Prostate gland (tissue), 2 donors: ENCODE results near the gene MBLAC1. TPM values are rescaled to one million over a fixed set of nuclear protein-coding genes. Genes with fewer than 3 reads are reported as not detected.
A peak's percentile ranks its signal among the peaks of the same experiment; 100 is the strongest.

Source experiments
- DNase-seq: peaks from one replicate; pipeline ENCODE4 v3.0.0-alpha.2; 2019; ENCODE audit warnings: low spot score
- H3K27ac ChIP-seq, 2 donors: fragments of 200-600 bp; sonication (generic); 2 replicates each; pipeline ENCODE4 v1.5.1; 2017 to 2019
- H3K27me3 ChIP-seq: fragments of 200-600 bp; sonication (generic); replicated peaks from 2 replicates; pipeline ENCODE4 v1.5.1; 2019; ENCODE audit not compliant: insufficient read depth
- H3K36me3 ChIP-seq, 2 donors: fragments of 200-600 bp; sonication (generic); 1 replicate in 1 of 2; 2 replicates in 1 of 2; pipeline versions ENCODE4 v1.5.1 to v1.8.1; 2017 to 2019
- H3K4me1 ChIP-seq: fragments of 200-600 bp; sonication (generic); replicated peaks from 2 replicates; pipeline ENCODE4 v1.5.1; 2019
- H3K4me3 ChIP-seq, 2 donors: fragments of 200-600 bp; sonication (generic); 2 replicates each; pipeline ENCODE4 v1.5.1; 2017 to 2019
- H3K9me3 ChIP-seq: fragments of 200-600 bp; sonication (generic); 2 replicates; pipeline ENCODE4 v1.5.1; 2017
- CTCF ChIP-seq, 4 experiments: fragments of 200-600 bp in 2 of 4; fragments of 450-650 bp in 2 of 4; sonication (generic) in 2 of 4; IDR thresholded peaks; 1 replicate in 3 of 4; 2 replicates in 1 of 4; pipeline ENCODE4 v1.5.1; 2016 to 2019; ENCODE audit warnings: antibody characterized with exemption in 4 of 4, mild to moderate bottlenecking in 2 of 4, moderate library complexity in 2 of 4
- POLR2A ChIP-seq: fragments of 450-650 bp; IDR thresholded peaks from one replicate; pipeline ENCODE4 v1.6.1; 2016; ENCODE audit warnings: antibody characterized with exemption, mild to moderate bottlenecking
- POLR2AphosphoS5 ChIP-seq: sonication (generic); formaldehyde crosslinking; IDR thresholded peaks from one replicate; pipeline ENCODE4 v1.6.1; 2017; ENCODE audit warnings: antibody characterized with exemption
- WGBS: methylation state at CpG from one replicate; pipeline ENCODE4 v1.1.5; 2018; 5-methylcytosine and 5-hydroxymethylcytosine counted together
- intact Hi-C: fragments of 100-400 bp; cut with DNase I; formaldehyde crosslinking; loops from one replicate; pipeline ENCODE4 v1.14.2; 2022
- total RNA-seq, 2 donors: library from RNA; depleted of rRNA; stranded (reverse); fragments of >200 nt; gene quantifications; one replicate each; pipeline ENCODE4 v1.1.0, GENCODE V29; 2016

The MBLAC1 gene
- total RNA-seq, 2 donors from 2014 or later: 4.4 to 6.1 TPM

- 95% methylated on average over 2 of the region's 2 CpGs for WGBS
- no peak overlapping the region for H3K4me3 ChIP-seq
- H3K36me3 ChIP-seq: no peaks in the 10 kb centered on the region
- no peaks in the 10 kb centered on the region for H3K9me3 ChIP-seq
- no peaks in the 10 kb centered on the region for H3K27me3 ChIP-seq
- no peak for TF ChIP-seq POLR2AphosphoS5
- no peak for TF ChIP-seq POLR2A
- TF ChIP-seq CTCF (IDR thresholded peaks at IDR 0.05): no peak
- intact Hi-C loops: no loop called here
- H3K4me1 ChIP-seq: peaks cover 5% of the 10 kb centered on the region
- H3K27ac ChIP-seq: no peak overlapping the region
- DNase-seq: no peak
Observed at GRCh38 chr7:100147278-100147677, 20.5 kb downstream of the MBLAC1 start.

- intact Hi-C loops: no loop called here
- TF ChIP-seq POLR2A (no peak), POLR2AphosphoS5 (no peak), CTCF (IDR thresholded peaks at IDR 0.05) (no peak)
Observed at GRCh38 chr7:100148225-100148558, 21.4 kb downstream of the MBLAC1 start.

GRCh38 chr7:100148559-100149328 is 22.0 kb downstream of the MBLAC1 start, which contains the start of gene LAMTOR4:
Gene LAMTOR4 (plus strand): TSS chr7:100148918. CDS start chr7:100148973, 55 bp downstream.
- H3K27me3 ChIP-seq: no peaks in the 10 kb centered on the region
- peak within 1 kb of the TSS; percentile 72 to 82 for H3K27ac ChIP-seq
- TF ChIP-seq CTCF (IDR thresholded peaks at IDR 0.05): no peak
- TF ChIP-seq POLR2A: peak; percentile 82
- peak; percentile 100 for TF ChIP-seq POLR2AphosphoS5
- peak; percentile 100 for DNase-seq
- H3K4me1 ChIP-seq: peaks cover 5% of the 10 kb centered on the region
- peak within 1 kb of the TSS; percentile 61 to 62 for H3K4me3 ChIP-seq
- intact Hi-C loops: no loop called here
- H3K36me3 ChIP-seq: no peaks in the 10 kb centered on the region
- under 1% methylated on average over 30 of the region's 46 CpGs for WGBS
- no peaks in the 10 kb centered on the region for H3K9me3 ChIP-seq

More at GRCh38 chr7:100148225-100148558, 21.4 kb downstream of the MBLAC1 start:
- Histone ChIP-seq H3K4me3 (peak overlapping the region; percentile 24 to 62), H3K27ac (peak overlapping the region; percentile 66 to 73), H3K36me3 (no peaks in the 10 kb centered on the region), H3K27me3 (no peaks in the 10 kb centered on the region), H3K9me3 (no peaks in the 10 kb centered on the region), H3K4me1 (peaks cover 5% of the 10 kb centered on the region)
- no peak for DNase-seq
- 10% methylated on average over 14 of the region's 14 CpGs for WGBS

GRCh38 chr7:100152404-100152803 is 25.6 kb downstream of the MBLAC1 start:
- Histone ChIP-seq H3K27me3 (no peaks in the 10 kb centered on the region), H3K36me3 (peaks cover 0 to 4% of the 10 kb centered on the region in 2 donors), H3K27ac (no peak overlapping the region), H3K4me1 (peaks cover 5% of the 10 kb centered on the region), H3K9me3 (no peaks in the 10 kb centered on the region), H3K4me3 (no peak overlapping the region)
- DNase-seq: no peak
- intact Hi-C loops: no loop called here
- no peak for TF ChIP-seq POLR2AphosphoS5
- TF ChIP-seq POLR2A: no peak
- TF ChIP-seq CTCF (IDR thresholded peaks at IDR 0.05): no peak
